HCT116 (cell line): ENCODE measurements around the gene G3BP1. TPM values are rescaled to one million over a fixed set of nuclear protein-coding genes. Genes with fewer than 3 reads are reported as not detected.

Experiments
- ATAC-seq: fragments of 200-7000 bp; cut with Tn5 transposase; 2 replicates; pipeline ENCODE4 v1.9.1; 2020; ENCODE audit warnings: mild to moderate bottlenecking, moderate library complexity
- BruUV-seq: library from RNA; stranded (reverse); fragments of 400-500 nt; replicated peaks from 2 replicates; lab custom pipeline; 2021; lab: Mats Ljungman, UMichigan
- CTCF ChIA-PET: fragments of 300-600 bp; sonication (Branson Sonifier 250); formaldehyde crosslinking; loops from one replicate; lab custom pipeline; 2021; ENCODE audit warnings: antibody characterized with exemption; lab: Charles Lee
- POLR2A ChIA-PET: fragments of 300-600, 350-600 bp; sonication (Branson Sonifier 250); formaldehyde crosslinking; loops from one replicate; lab custom pipeline; 2021; ENCODE audit warnings: antibody characterized with exemption; lab: Charles Lee
- RAD21 ChIA-PET, 2 experiments: fragments of 300-600 bp; sonication (Branson Sonifier 250); formaldehyde crosslinking; loops; one replicate each; lab custom pipeline; 2023; ENCODE audit warnings: low total read pairs in 2 of 2; ENCODE audit not compliant: uncharacterized antibody in 2 of 2, unreplicated experiment in 2 of 2, low non-redundant PET in 1 of 2; lab: Charles Lee
- DNase-seq: peaks from one replicate; pipeline ENCODE4 v3.0.0-alpha.2; 2010; ENCODE audit warnings: low read depth, low spot score
- H2AFZ ChIP-seq: fragments of 200-600 bp; shearing (Covaris generic), sonication (generic); 2 replicates; pipeline ENCODE4 v1.6.1; 2017; ENCODE audit warnings: low read depth, mixed run types, mixed read lengths, antibody characterized with exemption, low read length; ENCODE audit not compliant: poor library complexity, severe bottlenecking
- H3K27ac ChIP-seq: 2 replicates; pipeline ENCODE4 v1.5.1; 2012; ENCODE audit warnings: low read depth, low read length
- H3K27me3 ChIP-seq: fragments of 200-600 bp; sonication (generic); 2 replicates; pipeline ENCODE4 v1.6.1; 2016; ENCODE audit warnings: mixed run types, low read length, mixed read lengths; ENCODE audit not compliant: insufficient read depth
- H3K36me3 ChIP-seq, 2 experiments: fragments of 200-500 bp in 1 of 2; fragments of 200-600 bp in 1 of 2; sonication (Bioruptor generic) in 1 of 2; sonication (generic) in 1 of 2; 2 replicates each; pipeline versions ENCODE4 v1.5.1 to v1.6.1; 2014 to 2016; ENCODE audit warnings: low read length in 2 of 2, inconsistent platforms in 1 of 2, mixed read lengths in 1 of 2, mixed run types in 1 of 2; ENCODE audit not compliant: insufficient read depth in 2 of 2, control insufficient read depth in 1 of 2
- H3K4me1 ChIP-seq, 2 experiments: fragments of 200-600 bp in 1 of 2; sonication (generic) in 1 of 2; 2 replicates each; pipeline versions ENCODE4 v1.5.1 to v1.6.1; 2012 to 2017; ENCODE audit warnings: low read length in 2 of 2, inconsistent platforms in 1 of 2, mild to moderate bottlenecking in 1 of 2, mixed read lengths in 1 of 2, mixed run types in 1 of 2, moderate library complexity in 1 of 2; ENCODE audit not compliant: insufficient read depth in 2 of 2, control insufficient read depth in 1 of 2
- H3K4me2 ChIP-seq: fragments of 200-600 bp; sonication (generic); 2 replicates; pipeline ENCODE4 v1.6.1; 2017; ENCODE audit warnings: mixed run types, low read length, mixed read lengths
- H3K4me3 ChIP-seq, 2 experiments: fragments of 200-600 bp in 1 of 2; sonication (generic) in 1 of 2; replicated peaks in 1 of 2; 2 replicates each; pipeline ENCODE4 v1.5.1; 2011 to 2016; ENCODE audit warnings: low read length in 2 of 2, control low read depth in 1 of 2, low read depth in 1 of 2, mild to moderate bottlenecking in 1 of 2, mixed read lengths in 1 of 2, mixed run types in 1 of 2
- H3K79me2 ChIP-seq: fragments of 200-600 bp; sonication (generic); 2 replicates; pipeline ENCODE4 v1.6.1; 2017; ENCODE audit warnings: mild to moderate bottlenecking, mixed run types, low read length, moderate library complexity, mixed read lengths; ENCODE audit not compliant: insufficient read depth
- H3K9ac ChIP-seq: fragments of 200-600 bp; sonication (generic); 2 replicates; pipeline ENCODE4 v1.6.1; 2016; ENCODE audit warnings: low read length, mixed read lengths
- H3K9me2 ChIP-seq: fragments of 200-600 bp; sonication (generic), shearing (Covaris generic); 2 replicates; pipeline ENCODE4 v1.6.1; 2017; ENCODE audit warnings: mixed run types, mild to moderate bottlenecking, moderate library complexity; ENCODE audit not compliant: insufficient read depth
- H3K9me3 ChIP-seq, 2 experiments: fragments of 200-500 bp in 1 of 2; fragments of 200-600 bp in 1 of 2; sonication (Bioruptor generic) in 1 of 2; sonication (generic) in 1 of 2; 2 replicates each; pipeline ENCODE4 v1.6.1; 2014 to 2017; ENCODE audit warnings: low read length in 2 of 2, mixed read lengths in 2 of 2, inconsistent platforms in 1 of 2, low read depth in 1 of 2, mild to moderate bottlenecking in 1 of 2, mixed run types in 1 of 2, moderate library complexity in 1 of 2; ENCODE audit not compliant: control insufficient read depth in 1 of 2, insufficient read depth in 1 of 2
- H4K20me1 ChIP-seq: fragments of 200-600 bp; sonication (generic), shearing (Covaris generic); 2 replicates; pipeline ENCODE4 v1.6.1; 2017; ENCODE audit warnings: mixed run types, mild to moderate bottlenecking, moderate library complexity; ENCODE audit not compliant: insufficient read depth
- EGR1 ChIP-seq: IDR thresholded peaks from 2 replicates; pipeline ENCODE4 v1.6.1; 2012; ENCODE audit warnings: low read depth
- ELF1 ChIP-seq: IDR thresholded peaks from 2 replicates; pipeline ENCODE4 v1.6.1; 2012; ENCODE audit warnings: low read depth, borderline replicate concordance
- EZH2 ChIP-seq: fragments of 200-600 bp; sonication (generic); IDR thresholded peaks from 2 replicates; pipeline ENCODE4 v1.6.1; 2017; ENCODE audit warnings: antibody characterized with exemption, mixed run types
- EZH2phosphoT487 ChIP-seq: fragments of 200-600 bp; IDR thresholded peaks from 2 replicates; pipeline ENCODE4 v1.6.1; 2018; ENCODE audit warnings: antibody characterized with exemption, borderline replicate concordance
- POLR2A ChIP-seq: IDR thresholded peaks from 2 replicates; pipeline ENCODE4 v1.7.0; 2011; ENCODE audit warnings: borderline replicate concordance; ENCODE audit not compliant: insufficient read depth, insufficient read length; ENCODE audit errors: extremely low read depth
- SP1 ChIP-seq: IDR thresholded peaks from 2 replicates; pipeline ENCODE4 v1.6.1; 2012; ENCODE audit warnings: low read depth
- SRF ChIP-seq: IDR thresholded peaks from 2 replicates; pipeline ENCODE4 v1.6.1; 2012; ENCODE audit warnings: low read depth
- YY1 ChIP-seq: IDR thresholded peaks from 2 replicates; pipeline ENCODE4 v1.6.1; 2011; ENCODE audit warnings: low read length, low read depth, moderate library complexity, mild to moderate bottlenecking; ENCODE audit not compliant: insufficient replicate concordance; ENCODE audit errors: extremely low read depth
- ZFX ChIP-seq: fragments of 450-650 bp; IDR thresholded peaks from 2 replicates; pipeline ENCODE4 v1.6.1; 2017
- ZNF274 ChIP-seq: fragments of 200-500 bp; sonication (Bioruptor generic); IDR thresholded peaks from 2 replicates; pipeline ENCODE4 v1.6.1; 2014; ENCODE audit warnings: mild to moderate bottlenecking, low read depth, low read length, inconsistent platforms
- intact Hi-C: fragments of 100-400 bp; cut with micrococcal nuclease; formaldehyde crosslinking; loops from 2 replicates; pipeline ENCODE4 v1.10.0; 2022
- total RNA-seq: library from RNA; stranded (reverse); gene quantifications from one replicate; pipeline ENCODE4 v1.2.1, GENCODE V29; 2021; ENCODE audit not compliant: unreplicated experiment
- TF ChIP-seq, protein P1 (sequence below): IDR thresholded peaks from 2 replicates; pipeline ENCODE4 v1.6.1; 2011; ENCODE audit warnings: mild to moderate bottlenecking, low read length, moderate library complexity; ENCODE audit not compliant: insufficient replicate concordance; ENCODE audit errors: extremely low read depth

Gene G3BP1
- total RNA-seq, 1 experiment from 2014 or later = 296 TPM

DNA sequence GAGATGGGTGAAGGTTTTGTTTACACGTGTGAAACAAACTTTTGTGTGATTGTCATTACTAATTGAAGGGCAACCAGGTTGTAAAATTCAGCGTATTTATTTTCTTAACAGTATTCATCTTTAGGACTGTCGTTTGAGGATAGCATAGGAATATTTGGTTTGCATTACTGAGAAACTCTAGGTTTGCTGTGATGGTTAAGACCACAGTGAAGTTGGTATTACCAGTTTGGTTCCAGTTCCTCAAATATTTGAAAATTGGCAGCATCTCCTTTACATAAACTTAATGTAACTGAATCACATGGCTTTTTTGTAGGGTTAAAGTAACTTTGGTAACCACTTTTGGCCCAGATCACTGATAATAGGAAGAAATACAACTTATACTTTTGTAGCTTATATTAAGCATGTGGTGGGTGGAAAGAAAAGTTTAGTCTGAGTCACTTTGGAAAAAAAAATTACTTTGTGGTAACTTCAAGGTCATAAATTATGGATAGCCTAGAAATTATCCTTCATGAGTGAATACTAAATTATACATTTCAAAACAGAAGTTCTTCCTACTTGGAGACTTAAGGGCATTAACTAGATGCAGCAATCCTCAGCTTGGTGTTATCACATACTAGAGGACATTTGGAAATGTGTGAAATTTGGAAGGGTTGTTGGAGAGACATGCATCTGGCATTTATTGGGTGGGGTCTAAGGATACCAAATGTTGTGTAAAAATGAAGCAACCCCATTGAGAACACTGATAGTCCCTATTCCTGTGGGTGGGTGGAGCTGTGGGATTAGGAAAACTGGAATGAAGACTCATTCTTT lies 33.9 kb downstream of the G3BP1 start:
- Histone ChIP-seq H3K27me3 (no peaks in the 10 kb centered on the region), H3K4me1 (no peaks in the 10 kb centered on the region), H3K9me2 (no peaks in the 10 kb centered on the region), H3K36me3 (peaks cover 50 to 59% of the 10 kb centered on the region in 2 experiments), H2AFZ (no peak overlapping the region), H3K79me2 (peaks cover 97% of the 10 kb centered on the region), H4K20me1 (peaks cover 40% of the 10 kb centered on the region), H3K9ac (no peak overlapping the region), H3K9me3 (no peaks in the 10 kb centered on the region), H3K4me3 (no peak overlapping the region), H3K4me2 (no peak overlapping the region), H3K27ac (no peak overlapping the region)
- DNase-seq = no peak
- no peak for ATAC-seq
- ChIA-PET RAD21 (no interaction called here), CTCF (no interaction called here), POLR2A (no interaction called here)
- BruUV-seq = no TSS peak
- no peak for TF ChIP-seq ELF1
- no peak for TF ChIP-seq ZNF274
- intact Hi-C loops = no loop called here

DNA sequence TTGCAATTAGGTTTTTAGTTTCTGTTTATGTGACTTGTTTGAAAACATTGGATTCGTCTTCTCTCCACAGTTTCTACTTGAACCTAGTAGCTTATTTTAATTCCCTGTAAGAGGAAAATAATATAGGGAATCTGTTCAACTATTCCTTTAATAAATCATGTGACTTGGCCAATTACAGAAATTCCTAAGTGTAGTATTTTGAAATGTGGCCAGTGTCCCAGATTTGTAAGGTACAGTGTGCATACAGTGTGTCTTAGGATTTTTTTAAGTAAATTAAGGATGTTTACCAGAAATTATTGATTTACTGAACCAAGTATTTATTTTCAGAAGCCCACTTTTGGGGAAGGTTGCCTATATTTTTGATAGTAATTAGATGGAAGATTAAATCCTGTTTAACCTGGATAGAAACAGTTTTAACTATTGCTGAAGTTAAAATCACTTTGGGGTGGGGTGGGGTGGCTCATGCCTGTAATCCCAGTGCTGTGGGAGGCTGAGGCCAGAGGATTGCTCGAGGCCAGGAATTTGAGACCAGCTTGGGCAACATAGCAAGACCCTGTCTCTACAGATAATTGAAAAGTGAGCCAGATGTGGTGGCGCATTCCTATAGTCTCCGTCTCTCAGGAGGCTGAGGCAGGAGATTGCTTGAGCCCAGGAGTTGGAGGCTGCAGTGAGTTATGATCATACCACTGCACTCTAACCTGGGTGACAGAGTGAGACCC lies 36.9 kb downstream of the G3BP1 start:
- TF ChIP-seq EZH2phosphoT487 = no peak
- TF ChIP-seq ZFX = no peak
- no peak for TF ChIP-seq POLR2A
- no peak for TF ChIP-seq SRF
- TF ChIP-seq EGR1 = no peak
- no peak for TF ChIP-seq YY1
- no peak for TF ChIP-seq EZH2
- TF ChIP-seq, protein P1, sequence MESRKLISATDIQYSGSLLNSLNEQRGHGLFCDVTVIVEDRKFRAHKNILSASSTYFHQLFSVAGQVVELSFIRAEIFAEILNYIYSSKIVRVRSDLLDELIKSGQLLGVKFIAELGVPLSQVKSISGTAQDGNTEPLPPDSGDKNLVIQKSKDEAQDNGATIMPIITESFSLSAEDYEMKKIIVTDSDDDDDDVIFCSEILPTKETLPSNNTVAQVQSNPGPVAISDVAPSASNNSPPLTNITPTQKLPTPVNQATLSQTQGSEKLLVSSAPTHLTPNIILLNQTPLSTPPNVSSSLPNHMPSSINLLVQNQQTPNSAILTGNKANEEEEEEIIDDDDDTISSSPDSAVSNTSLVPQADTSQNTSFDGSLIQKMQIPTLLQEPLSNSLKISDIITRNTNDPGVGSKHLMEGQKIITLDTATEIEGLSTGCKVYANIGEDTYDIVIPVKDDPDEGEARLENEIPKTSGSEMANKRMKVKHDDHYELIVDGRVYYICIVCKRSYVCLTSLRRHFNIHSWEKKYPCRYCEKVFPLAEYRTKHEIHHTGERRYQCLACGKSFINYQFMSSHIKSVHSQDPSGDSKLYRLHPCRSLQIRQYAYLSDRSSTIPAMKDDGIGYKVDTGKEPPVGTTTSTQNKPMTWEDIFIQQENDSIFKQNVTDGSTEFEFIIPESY = no peak
- TF ChIP-seq ZNF274 = no peak
- TF ChIP-seq ELF1 = no peak
- no peak for TF ChIP-seq SP1
- no TSS peak for BruUV-seq
- RAD21 ChIA-PET = no interaction called here
- Histone ChIP-seq H3K9me2 (no peaks in the 10 kb centered on the region), H3K4me2 (no peak overlapping the region), H3K79me2 (peaks cover 77% of the 10 kb centered on the region), H3K27me3 (no peaks in the 10 kb centered on the region), H3K27ac (no peak overlapping the region), H4K20me1 (peaks cover 41% of the 10 kb centered on the region), H3K9ac (no peak overlapping the region), H3K4me1 (no peaks in the 10 kb centered on the region), H2AFZ (no peak overlapping the region), H3K36me3 (peaks cover 47 to 72% of the 10 kb centered on the region in 2 experiments), H3K4me3 (no peak overlapping the region), H3K9me3 (no peaks in the 10 kb centered on the region)
- CTCF ChIA-PET = no interaction called here
- POLR2A ChIA-PET = interaction anchor here (2.2 kb wide), 1 partner anchor 9 kb away, joined by 6 read pairs; no protein-coding TSS in a partner anchor
- ATAC-seq = no peak
- intact Hi-C loops = no loop called here
- DNase-seq = no peak
